Stimulated activated naive CD8-positive, alpha-beta T cell treated with anti-CD3 and anti-CD28 coated beads, Interleukin-15, amount 100 ng/mL, for 72 hours (primary cell): ENCODE measurements around the gene ZC3H14.

Source experiments
- ATAC-seq: fragments of 150-1000 bp; cut with Tn5 transposase; 2 replicates; pipeline ENCODE4 v1.10.0; 2021; ENCODE audit warnings: mild to moderate bottlenecking, moderate library complexity
- DNase-seq, 2 donors: peaks; one replicate each; pipeline ENCODE4 v3.0.0; 2021 to 2022
- H3K27ac Mint-ChIP-seq, 2 donors: one replicate each; pipeline ENCODE4 v1.8.0; 2022; ENCODE audit warnings: mild to moderate bottlenecking in 2 of 2, mixed read lengths in 2 of 2, moderate library complexity in 2 of 2
- H3K27me3 Mint-ChIP-seq: one replicate; pipeline ENCODE4 v1.8.0; 2022; ENCODE audit warnings: mixed read lengths
- H3K4me1 Mint-ChIP-seq: one replicate; pipeline ENCODE4 v1.8.0; 2022; ENCODE audit warnings: mild to moderate bottlenecking, mixed read lengths
- H3K4me3 Mint-ChIP-seq, 2 donors: one replicate each; pipeline ENCODE4 v1.8.0; 2022; ENCODE audit warnings: mild to moderate bottlenecking in 2 of 2, mixed read lengths in 2 of 2, moderate library complexity in 1 of 2
- H3K9me3 Mint-ChIP-seq, 2 donors: one replicate each; pipeline ENCODE4 v1.8.0; 2022; ENCODE audit warnings: mixed read lengths in 2 of 2

The ZC3H14 gene

GRCh38 chr14:88572117-88572516, 9.3 kb downstream of the ZC3H14 start:
- ATAC-seq = no peak
- DNase-seq = no peak
- no peaks in the 10 kb centered on the region for H3K27me3 Mint-ChIP-seq

GRCh38 chr14:88576222-88576621, 13.4 kb downstream of the ZC3H14 start:
- no peaks in the 10 kb centered on the region for H3K4me1 Mint-ChIP-seq
- ATAC-seq (no peak), DNase-seq (no peak)
- H3K9me3 Mint-ChIP-seq = no peaks in the 10 kb centered on the region
- H3K27ac Mint-ChIP-seq = no peak overlapping the region
- H3K4me3 Mint-ChIP-seq = no peak overlapping the region
- H3K27me3 Mint-ChIP-seq = no peaks in the 10 kb centered on the region

More at GRCh38 chr14:88572117-88572516, 9.3 kb downstream of the ZC3H14 start:
- Mint-ChIP-seq H3K4me1 (no peaks in the 10 kb centered on the region), H3K9me3 (peaks cover 0 to 5% of the 10 kb centered on the region in 2 donors), H3K4me3 (no peak overlapping the region), H3K27ac (no peak overlapping the region)

GRCh38 chr14:88584451-88584850, 21.6 kb downstream of the ZC3H14 start:
- ATAC-seq (no peak), DNase-seq (no peak)
- no peak overlapping the region for H3K27ac Mint-ChIP-seq
- no peaks in the 10 kb centered on the region for H3K4me1 Mint-ChIP-seq
- H3K4me3 Mint-ChIP-seq = no peak overlapping the region
- H3K9me3 Mint-ChIP-seq = no peaks in the 10 kb centered on the region
- H3K27me3 Mint-ChIP-seq = no peaks in the 10 kb centered on the region

GRCh38 chr14:88588081-88588480, 25.2 kb downstream of the ZC3H14 start:
- ATAC-seq = no peak
- Mint-ChIP-seq H3K4me3 (no peak overlapping the region), H3K27ac (no peak overlapping the region), H3K9me3 (no peaks in the 10 kb centered on the region), H3K27me3 (no peaks in the 10 kb centered on the region), H3K4me1 (no peaks in the 10 kb centered on the region)
- DNase-seq = no peak

- Mint-ChIP-seq H3K27ac (peak overlapping the region in 1 of 2 donors; percentile 21), H3K9me3 (no peaks in the 10 kb centered on the region), H3K4me3 (no peak overlapping the region), H3K4me1 (no peaks in the 10 kb centered on the region), H3K27me3 (no peaks in the 10 kb centered on the region)
- ATAC-seq (no peak), DNase-seq (no peak)
These were observed 27.3 kb downstream of the ZC3H14 start for GRCh38 chr14:88590173-88590572.

- DNase-seq (no peak), ATAC-seq (no peak)
- Mint-ChIP-seq H3K4me3 (no peak overlapping the region), H3K27me3 (no peaks in the 10 kb centered on the region), H3K27ac (no peak overlapping the region), H3K4me1 (peaks cover 5% of the 10 kb centered on the region), H3K9me3 (no peaks in the 10 kb centered on the region)
These were observed 29.2 kb downstream of the ZC3H14 start for GRCh38 chr14:88592031-88592430.

GRCh38 chr14:88597038-88597437, 34.2 kb downstream of the ZC3H14 start:
- Mint-ChIP-seq H3K27me3 (no peaks in the 10 kb centered on the region), H3K27ac (no peak overlapping the region), H3K4me3 (no peak overlapping the region), H3K4me1 (peaks cover 41% of the 10 kb centered on the region), H3K9me3 (no peaks in the 10 kb centered on the region)
- DNase-seq = no peak
- no peak for ATAC-seq

- Mint-ChIP-seq H3K27ac (no peak overlapping the region), H3K9me3 (no peaks in the 10 kb centered on the region), H3K4me1 (peaks cover 41% of the 10 kb centered on the region), H3K4me3 (no peak overlapping the region), H3K27me3 (no peaks in the 10 kb centered on the region)
- no peak for DNase-seq
- no peak for ATAC-seq
These were observed 34.8 kb downstream of the ZC3H14 start for GRCh38 chr14:88597601-88598000.

- Mint-ChIP-seq H3K4me1 (peaks cover 41% of the 10 kb centered on the region), H3K4me3 (peak overlapping the region in 1 of 2 donors; percentile 28), H3K27ac (peak overlapping the region; percentile 10 to 75), H3K27me3 (no peaks in the 10 kb centered on the region), H3K9me3 (no peaks in the 10 kb centered on the region)
- peak; percentile 5 to 54 for DNase-seq
- ATAC-seq = peak; percentile 67
These were observed 35.3 kb downstream of the ZC3H14 start for GRCh38 chr14:88598097-88598675.

GRCh38 chr14:88599326-88599725, 36.5 kb downstream of the ZC3H14 start:
- peak overlapping the region in 1 of 2 donors; percentile 87 for H3K27ac Mint-ChIP-seq
- DNase-seq (no peak), ATAC-seq (no peak)
- no peaks in the 10 kb centered on the region for H3K9me3 Mint-ChIP-seq
- H3K27me3 Mint-ChIP-seq = no peaks in the 10 kb centered on the region
- peak overlapping the region; percentile 43 to 76 for H3K4me3 Mint-ChIP-seq
- peaks cover 41% of the 10 kb centered on the region for H3K4me1 Mint-ChIP-seq

- H3K4me3 Mint-ChIP-seq = peak overlapping the region; percentile 57 to 76
- H3K9me3 Mint-ChIP-seq = no peaks in the 10 kb centered on the region
- peaks cover 41% of the 10 kb centered on the region for H3K4me1 Mint-ChIP-seq
- ATAC-seq (peak; percentile 93), DNase-seq (peak; percentile 19 to 63)
- no peaks in the 10 kb centered on the region for H3K27me3 Mint-ChIP-seq
- H3K27ac Mint-ChIP-seq = peak overlapping the region; percentile 86 to 87
These were observed 37.1 kb downstream of the ZC3H14 start for GRCh38 chr14:88599761-88600439.

- Mint-ChIP-seq H3K4me3 (no peak overlapping the region), H3K9me3 (no peaks in the 10 kb centered on the region), H3K27ac (no peak overlapping the region), H3K4me1 (peaks cover 19% of the 10 kb centered on the region), H3K27me3 (no peaks in the 10 kb centered on the region)
- no peak for DNase-seq
- no peak for ATAC-seq
These were observed 41.4 kb downstream of the ZC3H14 start for GRCh38 chr14:88604212-88604611.

GRCh38 chr14:88605594-88605993, 42.8 kb downstream of the ZC3H14 start:
- no peaks in the 10 kb centered on the region for H3K27me3 Mint-ChIP-seq
- H3K27ac Mint-ChIP-seq = no peak overlapping the region
- ATAC-seq (peak; percentile 46), DNase-seq (no peak)
- H3K4me3 Mint-ChIP-seq = no peak overlapping the region
- peaks cover 6% of the 10 kb centered on the region for H3K4me1 Mint-ChIP-seq
- no peaks in the 10 kb centered on the region for H3K9me3 Mint-ChIP-seq

GRCh38 chr14:88607829-88608228, 45.0 kb downstream of the ZC3H14 start:
- ATAC-seq (no peak), DNase-seq (no peak)
- no peak overlapping the region for H3K4me3 Mint-ChIP-seq
- no peaks in the 10 kb centered on the region for H3K27me3 Mint-ChIP-seq
- H3K9me3 Mint-ChIP-seq = no peaks in the 10 kb centered on the region
- H3K4me1 Mint-ChIP-seq = peaks cover 10% of the 10 kb centered on the region
- no peak overlapping the region for H3K27ac Mint-ChIP-seq

GRCh38 chr14:88611878-88612277, 49.0 kb downstream of the ZC3H14 start:
- no peak overlapping the region for H3K4me3 Mint-ChIP-seq

GRCh38 chr14:88612981-88613380, 50.1 kb downstream of the ZC3H14 start:
- H3K27ac Mint-ChIP-seq = no peak overlapping the region
- ATAC-seq = no peak
- H3K4me1 Mint-ChIP-seq = peaks cover 18% of the 10 kb centered on the region
- H3K27me3 Mint-ChIP-seq = no peaks in the 10 kb centered on the region
- no peak for DNase-seq
- no peaks in the 10 kb centered on the region for H3K9me3 Mint-ChIP-seq
- H3K4me3 Mint-ChIP-seq = no peak overlapping the region

More at GRCh38 chr14:88611878-88612277, 49.0 kb downstream of the ZC3H14 start:
- ATAC-seq (no peak), DNase-seq (no peak)
- Mint-ChIP-seq H3K27ac (no peak overlapping the region), H3K9me3 (no peaks in the 10 kb centered on the region), H3K27me3 (no peaks in the 10 kb centered on the region), H3K4me1 (peaks cover 18% of the 10 kb centered on the region)
